ENCODE data around the gene SHKBP1. TPM values are rescaled to one million over a fixed set of nuclear protein-coding genes. Genes with fewer than 3 reads are reported as not detected.

SHKBP1 gene
- polyA plus RNA-seq, 4 donors: 27.0 to 70.3 (median 60.4) TPM

DNA sequence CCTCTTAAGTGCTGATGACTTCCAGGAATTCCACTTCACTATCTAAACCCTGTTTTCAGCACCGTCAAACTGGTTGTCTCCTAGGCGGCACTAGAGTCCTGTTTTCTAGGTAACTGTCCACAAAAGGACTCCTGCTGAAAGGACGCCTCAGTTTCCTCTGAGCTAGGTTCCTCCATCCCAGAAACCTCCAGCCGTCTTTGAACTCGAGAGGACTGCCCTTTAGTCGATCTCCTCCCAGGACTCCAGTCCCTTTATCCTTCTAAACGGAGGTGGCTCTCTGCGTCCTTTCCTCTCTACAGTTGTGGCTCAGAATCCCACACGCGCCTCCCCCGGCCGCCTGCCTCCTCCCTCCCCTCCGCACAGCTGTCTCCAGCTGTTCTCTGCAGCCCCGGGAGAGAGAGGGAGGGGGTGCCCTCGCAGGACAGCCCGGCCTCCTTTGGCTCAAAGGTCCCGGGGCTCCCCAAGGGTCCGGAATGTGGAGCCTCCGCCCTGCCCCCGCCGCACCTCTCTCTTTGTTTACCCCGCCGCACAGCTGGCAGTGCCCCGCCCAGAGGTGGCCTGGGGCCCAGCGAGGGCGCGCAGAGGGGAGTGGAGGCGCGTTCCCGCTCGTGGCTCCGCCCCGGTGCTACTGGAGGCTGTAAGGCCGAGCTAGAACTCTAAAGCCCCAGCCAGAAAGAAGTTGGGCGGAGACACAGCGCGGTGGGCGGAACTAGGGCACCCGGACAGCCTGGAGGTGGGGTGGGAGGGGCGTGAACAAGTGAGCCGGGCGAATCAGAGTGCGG, 26.9 kb downstream of the SHKBP1 start:
- Histone ChIP-seq H3K9me3 (ENCODE audit: control insufficient read depth in 2 of 2, insufficient read depth in 1 of 2, low read depth in 1 of 2, low read length in 1 of 2) (peaks cover 0 to 11% of the 10 kb centered on the region in 2 donors), H3K4me3 (ENCODE audit: low read depth in 1 of 3, low read length in 3 of 3) (peak overlapping the region in 2 of 3 donors; percentile 5 to 75), H3K4me1 (ENCODE audit: control insufficient read depth in 3 of 3, insufficient read depth in 2 of 3, low read depth in 1 of 3, low read length in 2 of 3) (peaks cover 15 to 76% (median 20%) of the 10 kb centered on the region in 3 donors), H3K27ac (ENCODE audit: low read depth in 1 of 3, low read length in 2 of 3) (peak overlapping the region; percentile 94 to 98 (median 96)), H3K27me3 (ENCODE audit: control insufficient read depth in 3 of 3, insufficient read depth in 3 of 3, low read length in 3 of 3) (peaks cover 2 to 28% (median 3%) of the 10 kb centered on the region in 3 donors), H3K36me3 (ENCODE audit: control insufficient read depth in 3 of 3, insufficient read depth in 2 of 3, low read depth in 1 of 3, low read length in 3 of 3) (peaks cover 0 to 9% (median 0%) of the 10 kb centered on the region in 3 donors)
- 1 to 3% (median 2%) methylated on average over 42 to 43 of the region's 43 CpGs for WGBS, 3 donors
- DNase-seq (peak; percentile 100), FAIRE-seq (peak; percentile 26)

DNA sequence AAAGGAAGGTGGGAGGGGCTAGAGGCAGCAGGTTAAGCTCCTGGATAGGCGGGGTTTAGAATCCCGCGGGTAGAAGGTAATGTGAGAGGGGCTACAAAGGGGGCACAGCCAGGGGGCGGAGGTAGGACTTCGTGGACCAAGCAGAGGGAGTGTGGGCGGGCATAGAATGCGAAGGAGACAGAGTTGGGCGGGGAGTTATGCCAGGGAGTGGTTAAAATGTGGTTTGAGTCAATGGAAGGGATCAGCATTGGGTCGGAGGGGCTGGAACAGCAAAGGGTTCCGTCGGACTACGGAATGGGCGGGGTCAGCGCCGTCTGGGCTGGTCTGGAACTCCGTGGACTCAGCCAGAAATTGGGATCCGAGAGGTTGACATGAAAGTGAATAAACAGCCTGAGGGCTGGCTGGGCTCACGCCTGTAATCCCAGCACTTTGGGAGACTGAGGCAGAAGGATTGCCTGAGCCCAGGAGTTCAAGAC, 27.5 kb downstream of the SHKBP1 start:
- 3 to 7% (median 7%) methylated on average over 18 of the region's 18 CpGs for WGBS, 3 donors
- no peak for DNase-seq
- Histone ChIP-seq H3K27me3 (ENCODE audit: control insufficient read depth in 3 of 3, insufficient read depth in 3 of 3, low read length in 3 of 3) (peaks cover 2 to 22% (median 3%) of the 10 kb centered on the region in 3 donors), H3K27ac (ENCODE audit: low read depth in 1 of 3, low read length in 2 of 3) (peak overlapping the region; percentile 94 to 98 (median 96)), H3K4me3 (ENCODE audit: low read depth in 1 of 3, low read length in 3 of 3) (peak overlapping the region in 2 of 3 donors; percentile 20 to 25), H3K4me1 (ENCODE audit: control insufficient read depth in 3 of 3, insufficient read depth in 2 of 3, low read depth in 1 of 3, low read length in 2 of 3) (peaks cover 15 to 81% (median 20%) of the 10 kb centered on the region in 3 donors), H3K9me3 (ENCODE audit: control insufficient read depth in 2 of 2, insufficient read depth in 1 of 2, low read depth in 1 of 2, low read length in 1 of 2) (peaks cover 0 to 11% of the 10 kb centered on the region in 2 donors), H3K36me3 (ENCODE audit: control insufficient read depth in 3 of 3, insufficient read depth in 2 of 3, low read depth in 1 of 3, low read length in 3 of 3) (peaks cover 0 to 9% (median 0%) of the 10 kb centered on the region in 3 donors)
- no peak for FAIRE-seq

DNA sequence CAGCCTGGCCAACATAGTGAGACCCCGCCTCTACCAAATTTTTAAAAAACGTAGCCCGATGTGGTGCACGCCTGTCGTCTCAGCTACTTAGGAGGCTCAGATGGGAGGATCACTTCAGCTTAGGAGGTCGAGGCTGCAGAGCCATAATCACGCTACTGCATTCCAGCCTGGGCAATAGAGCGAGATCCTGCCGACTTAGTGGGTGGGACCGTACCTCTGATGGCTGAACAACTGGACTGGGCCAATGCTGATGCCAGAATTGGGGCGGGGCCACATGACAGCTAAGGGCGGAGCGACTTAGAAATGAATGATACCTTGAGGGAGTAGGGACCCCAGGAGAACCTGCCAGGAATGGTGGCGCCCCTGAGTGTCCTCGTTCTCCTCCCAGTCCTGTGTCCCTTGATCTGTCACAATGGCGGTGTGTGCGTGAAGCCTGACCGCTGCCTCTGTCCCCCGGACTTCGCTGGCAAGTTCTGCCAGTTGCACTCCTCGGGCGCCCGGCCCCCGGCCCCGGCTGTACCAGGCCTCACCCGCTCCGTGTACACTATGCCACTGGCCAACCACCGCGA, 28.1 kb downstream of the SHKBP1 start:
- H3K9me3 ChIP-seq (ENCODE audit: control insufficient read depth in 2 of 2, insufficient read depth in 1 of 2, low read depth in 1 of 2, low read length in 1 of 2): peaks cover 0 to 11% of the 10 kb centered on the region in 2 donors
- peaks cover 2 to 17% (median 3%) of the 10 kb centered on the region in 3 donors for H3K27me3 ChIP-seq (ENCODE audit: control insufficient read depth in 3 of 3, insufficient read depth in 3 of 3, low read length in 3 of 3)
- H3K27ac ChIP-seq (ENCODE audit: low read depth in 1 of 3, low read length in 2 of 3): peak overlapping the region; percentile 94 to 98 (median 96)
- DNase-seq (peak; percentile 61 to 75), FAIRE-seq (no peak)
- peaks cover 0 to 9% (median 0%) of the 10 kb centered on the region in 3 donors for H3K36me3 ChIP-seq (ENCODE audit: control insufficient read depth in 3 of 3, insufficient read depth in 2 of 3, low read depth in 1 of 3, low read length in 3 of 3)
- H3K4me3 ChIP-seq (ENCODE audit: low read depth in 1 of 3, low read length in 3 of 3): peak overlapping the region in 2 of 3 donors; percentile 44 to 59
- 18 to 26% (median 18%) methylated on average over 23 to 29 of the region's 29 CpGs for WGBS, 3 donors
- H3K4me1 ChIP-seq (ENCODE audit: control insufficient read depth in 3 of 3, insufficient read depth in 2 of 3, low read depth in 1 of 3, low read length in 2 of 3): peaks cover 15 to 84% (median 20%) of the 10 kb centered on the region in 3 donors

DNA sequence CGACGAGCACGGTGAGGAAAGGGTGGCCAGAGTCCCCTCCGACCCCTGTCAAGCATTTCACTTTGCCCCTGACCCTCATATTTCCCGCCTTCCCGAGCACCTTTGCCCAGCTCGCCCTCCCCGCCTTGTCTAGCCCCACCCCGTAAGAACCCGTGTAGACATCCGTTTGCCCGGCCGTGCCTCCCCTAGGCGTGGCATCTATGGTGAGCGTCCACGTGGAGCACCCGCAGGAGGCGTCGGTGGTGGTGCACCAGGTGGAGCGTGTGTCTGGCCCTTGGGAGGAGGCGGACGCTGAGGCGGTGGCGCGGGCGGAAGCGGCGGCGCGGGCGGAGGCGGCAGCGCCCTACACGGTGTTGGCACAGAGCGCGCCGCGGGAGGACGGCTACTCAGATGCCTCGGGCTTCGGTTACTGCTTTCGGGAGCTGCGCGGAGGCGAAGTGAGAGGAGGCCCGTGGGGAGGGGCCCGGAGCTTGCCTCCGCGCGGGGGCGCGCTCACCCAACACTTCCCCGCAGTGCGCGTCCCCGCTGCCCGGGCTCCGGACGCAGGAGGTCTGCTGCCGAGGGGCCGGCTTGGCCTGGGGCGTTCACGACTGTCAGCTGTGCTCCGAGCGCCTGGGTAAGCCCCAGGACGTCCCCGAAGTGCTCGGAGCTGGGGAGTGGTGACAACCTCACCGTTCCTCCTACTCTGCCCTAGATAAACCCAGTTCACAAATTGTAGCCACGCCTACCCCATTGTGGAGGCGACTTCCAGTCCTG, 28.7 kb downstream of the SHKBP1 start:
- H3K36me3 ChIP-seq (ENCODE audit: control insufficient read depth in 3 of 3, insufficient read depth in 2 of 3, low read depth in 1 of 3, low read length in 3 of 3): peaks cover 0 to 12% (median 0%) of the 10 kb centered on the region in 3 donors
- peaks cover 0 to 11% of the 10 kb centered on the region in 2 donors for H3K9me3 ChIP-seq (ENCODE audit: control insufficient read depth in 2 of 2, insufficient read depth in 1 of 2, low read depth in 1 of 2, low read length in 1 of 2)
- WGBS, 3 donors: 1 to 2% (median 2%) methylated on average over 41 to 71 of the region's 71 CpGs
- peak overlapping the region; percentile 94 to 98 (median 96) for H3K27ac ChIP-seq (ENCODE audit: low read depth in 1 of 3, low read length in 2 of 3)
- no peak for FAIRE-seq
- peak; percentile 95 to 96 for DNase-seq
- peaks cover 15 to 84% (median 20%) of the 10 kb centered on the region in 3 donors for H3K4me1 ChIP-seq (ENCODE audit: control insufficient read depth in 3 of 3, insufficient read depth in 2 of 3, low read depth in 1 of 3, low read length in 2 of 3)
- H3K27me3 ChIP-seq (ENCODE audit: control insufficient read depth in 3 of 3, insufficient read depth in 3 of 3, low read length in 3 of 3): peaks cover 0 to 12% (median 1%) of the 10 kb centered on the region in 3 donors
- peak overlapping the region; percentile 34 to 59 (median 44) for H3K4me3 ChIP-seq (ENCODE audit: low read depth in 1 of 3, low read length in 3 of 3)

DNA sequence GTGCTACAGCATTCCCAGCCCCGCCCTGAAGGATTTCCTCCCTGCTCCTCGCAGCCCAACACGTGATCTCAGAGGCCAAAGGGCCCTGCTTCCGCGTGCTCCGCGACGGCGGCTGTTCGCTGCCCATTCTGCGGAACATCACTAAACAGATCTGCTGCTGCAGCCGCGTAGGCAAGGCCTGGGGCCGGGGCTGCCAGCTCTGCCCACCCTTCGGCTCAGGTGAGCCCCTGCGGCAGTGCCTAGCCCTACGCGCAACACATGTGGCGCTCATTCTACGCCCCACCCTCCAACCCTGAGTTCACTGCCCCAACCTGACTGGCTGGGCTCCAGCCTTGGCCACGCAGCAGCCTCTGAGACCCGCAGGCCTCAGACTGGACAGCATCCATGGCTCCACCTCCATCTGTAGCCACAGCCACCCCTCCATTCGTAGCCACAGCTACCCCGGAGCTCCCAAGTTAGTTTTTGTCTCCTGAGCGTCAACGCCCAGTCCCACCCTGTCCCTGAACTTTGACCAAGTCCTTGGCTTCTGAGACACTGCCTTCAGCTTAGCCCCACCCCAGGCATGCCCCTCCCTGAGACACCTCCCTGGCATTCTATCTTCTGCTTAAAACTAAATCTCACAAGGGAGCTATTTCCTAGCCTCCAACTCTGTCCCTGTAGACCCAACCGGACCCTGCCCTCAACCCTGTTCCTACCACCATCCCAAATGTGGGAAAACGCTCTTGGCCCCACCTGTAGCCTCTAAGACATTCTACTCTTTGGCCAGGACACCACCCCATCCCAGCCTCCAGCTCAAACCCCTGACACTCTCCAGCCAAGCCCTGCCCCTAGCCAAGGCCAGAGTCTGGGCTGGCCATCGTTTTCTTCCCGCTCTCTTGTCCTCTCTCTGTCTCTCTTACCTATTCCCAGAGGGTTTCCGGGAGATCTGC, 30.9 kb downstream of the SHKBP1 start:
- Histone ChIP-seq H3K27me3 (ENCODE audit: control insufficient read depth in 3 of 3, insufficient read depth in 3 of 3, low read length in 3 of 3) (peaks cover 0 to 2% (median 0%) of the 10 kb centered on the region in 3 donors), H3K4me1 (ENCODE audit: control insufficient read depth in 3 of 3, insufficient read depth in 2 of 3, low read depth in 1 of 3, low read length in 2 of 3) (peaks cover 11 to 69% (median 15%) of the 10 kb centered on the region in 3 donors), H3K4me3 (ENCODE audit: low read depth in 1 of 3, low read length in 3 of 3) (no peak overlapping the region), H3K27ac (ENCODE audit: low read depth in 1 of 3, low read length in 2 of 3) (peak overlapping the region; percentile 26 to 92 (median 88)), H3K9me3 (ENCODE audit: control insufficient read depth in 2 of 2, insufficient read depth in 1 of 2, low read depth in 1 of 2, low read length in 1 of 2) (peaks cover 0 to 11% of the 10 kb centered on the region in 2 donors), H3K36me3 (ENCODE audit: control insufficient read depth in 3 of 3, insufficient read depth in 2 of 3, low read depth in 1 of 3, low read length in 3 of 3) (peaks cover 0 to 28% (median 0%) of the 10 kb centered on the region in 3 donors)
- 34 to 54% (median 46%) methylated on average over 29 to 31 of the region's 31 CpGs for WGBS, 3 donors
- peak; percentile 66 to 90 for DNase-seq
- no peak for FAIRE-seq

DNA sequence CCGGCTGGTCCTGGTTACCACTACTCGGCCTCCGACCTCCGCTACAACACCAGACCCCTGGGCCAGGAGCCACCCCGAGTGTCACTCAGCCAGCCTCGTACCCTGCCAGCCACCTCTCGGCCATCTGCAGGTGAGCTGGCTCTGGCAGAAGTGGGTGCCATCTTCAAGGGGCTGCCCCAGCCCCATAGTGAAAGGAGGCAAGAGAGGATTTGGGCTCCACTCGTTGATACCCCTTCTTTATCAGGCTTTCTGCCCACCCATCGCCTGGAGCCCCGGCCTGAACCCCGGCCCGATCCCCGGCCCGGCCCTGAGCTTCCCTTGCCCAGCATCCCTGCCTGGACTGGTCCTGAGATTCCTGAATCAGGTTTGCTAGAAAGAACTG, 31.6 kb downstream of the SHKBP1 start:
- Histone ChIP-seq H3K36me3 (ENCODE audit: control insufficient read depth in 3 of 3, insufficient read depth in 2 of 3, low read depth in 1 of 3, low read length in 3 of 3) (peaks cover 0 to 34% (median 0%) of the 10 kb centered on the region in 3 donors), H3K4me3 (ENCODE audit: low read depth in 1 of 3, low read length in 3 of 3) (no peak overlapping the region), H3K27me3 (ENCODE audit: control insufficient read depth in 3 of 3, insufficient read depth in 3 of 3, low read length in 3 of 3) (peaks cover 0 to 6% (median 0%) of the 10 kb centered on the region in 3 donors), H3K4me1 (ENCODE audit: control insufficient read depth in 3 of 3, insufficient read depth in 2 of 3, low read depth in 1 of 3, low read length in 2 of 3) (peaks cover 7 to 63% (median 8%) of the 10 kb centered on the region in 3 donors), H3K9me3 (ENCODE audit: control insufficient read depth in 2 of 2, insufficient read depth in 1 of 2, low read depth in 1 of 2, low read length in 1 of 2) (peaks cover 0 to 11% of the 10 kb centered on the region in 2 donors), H3K27ac (ENCODE audit: low read depth in 1 of 3, low read length in 2 of 3) (peak overlapping the region in 2 of 3 donors; percentile 72 to 92)
- WGBS, 3 donors: 93 to 94% (median 93%) methylated on average over 14 of the region's 14 CpGs
- no peak for DNase-seq
- no peak for FAIRE-seq

DNA sequence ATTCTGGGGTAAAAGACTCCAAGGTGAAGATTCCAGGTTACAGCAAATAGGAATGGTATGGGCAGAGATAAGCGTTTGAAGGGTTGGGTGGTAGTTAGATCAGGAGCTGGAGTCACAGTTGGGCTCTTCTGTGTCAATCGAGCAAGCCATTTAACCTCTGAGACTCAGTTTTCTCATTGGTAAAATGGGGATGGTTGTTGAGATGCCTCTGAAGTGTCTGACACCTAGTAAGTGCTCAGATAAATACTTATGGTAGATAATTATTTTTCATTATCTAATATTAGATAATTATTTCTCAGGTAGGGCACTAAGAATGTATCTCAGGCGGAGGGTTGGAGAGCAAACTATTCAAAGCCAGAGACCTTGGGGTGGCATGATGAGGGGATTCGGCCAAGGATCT, 32.3 kb downstream of the SHKBP1 start:
- H3K27me3 ChIP-seq (ENCODE audit: control insufficient read depth in 3 of 3, insufficient read depth in 3 of 3, low read length in 3 of 3): peaks cover 0 to 13% (median 0%) of the 10 kb centered on the region in 3 donors
- no peak for DNase-seq
- 48 to 76% (median 52%) methylated on average over 4 of the region's 4 CpGs for WGBS, 3 donors
- H3K9me3 ChIP-seq (ENCODE audit: control insufficient read depth in 2 of 2, insufficient read depth in 1 of 2, low read depth in 1 of 2, low read length in 1 of 2): peaks cover 0 to 11% of the 10 kb centered on the region in 2 donors
- FAIRE-seq: no peak
- peak overlapping the region in 2 of 3 donors; percentile 86 to 88 for H3K27ac ChIP-seq (ENCODE audit: low read depth in 1 of 3, low read length in 2 of 3)
- peaks cover 0 to 36% (median 0%) of the 10 kb centered on the region in 3 donors for H3K36me3 ChIP-seq (ENCODE audit: control insufficient read depth in 3 of 3, insufficient read depth in 2 of 3, low read depth in 1 of 3, low read length in 3 of 3)
- peaks cover 7 to 64% (median 8%) of the 10 kb centered on the region in 3 donors for H3K4me1 ChIP-seq (ENCODE audit: control insufficient read depth in 3 of 3, insufficient read depth in 2 of 3, low read depth in 1 of 3, low read length in 2 of 3)
- H3K4me3 ChIP-seq (ENCODE audit: low read depth in 1 of 3, low read length in 3 of 3): peak overlapping the region in 2 of 3 donors; percentile 50 to 60
